B cell (primary cell): ENCODE data around the gene TSPAN1. TPM values are rescaled to one million over a fixed set of nuclear protein-coding genes. Genes with fewer than 3 reads are reported as not detected.

Experiments
- ATAC-seq: fragments of 200-7000 bp; cut with Tn5 transposase; one replicate; pipeline ENCODE4 v1.10.0; 2021; ENCODE audit warnings: low read depth, mild to moderate bottlenecking, moderate number of reproducible peaks, moderate library complexity
- CTCF ChIA-PET: fragments of 350-600 bp; sonication (Branson Sonifier 250); formaldehyde crosslinking; loops from one replicate; lab custom pipeline; 2021; ENCODE audit warnings: antibody characterized with exemption, inconsistent platforms; lab: Charles Lee
- POLR2A ChIA-PET: fragments of 350-600 bp; sonication (Branson Sonifier 250); formaldehyde crosslinking; loops from one replicate; lab custom pipeline; 2021; ENCODE audit warnings: antibody characterized with exemption; lab: Charles Lee
- DNase-seq: peaks from one replicate; pipeline ENCODE4 v3.0.0; 2013
- H2AFZ ChIP-seq: 2 replicates; pipeline ENCODE4 v1.6.1; 2012; ENCODE audit warnings: mild to moderate bottlenecking, low read depth, low read length; ENCODE audit not compliant: insufficient read depth, poor library complexity, severe bottlenecking
- H3K27ac ChIP-seq, 2 donors: 1 replicate in 1 of 2; 2 replicates in 1 of 2; pipeline ENCODE4 v1.5.1; 2012 to 2013; ENCODE audit warnings: low read length in 2 of 2, mild to moderate bottlenecking in 2 of 2, moderate library complexity in 1 of 2
- H3K27me3 ChIP-seq, 4 experiments: fragments of 200-600 bp in 1 of 4; sonication (generic) in 1 of 4; replicated peaks in 1 of 4; 1 replicate in 2 of 4; 2 replicates in 2 of 4; pipeline versions ENCODE4 v1.6.1 to v1.7.0; 2013 to 2016; ENCODE audit warnings: low read length in 3 of 4, mild to moderate bottlenecking in 2 of 4, mixed read lengths in 1 of 4, moderate library complexity in 1 of 4; ENCODE audit not compliant: insufficient read depth in 4 of 4, control insufficient read depth in 3 of 4; ENCODE audit errors: control extremely low read depth in 1 of 4
- H3K36me3 ChIP-seq, 2 experiments: replicated peaks in 1 of 2; 1 replicate in 1 of 2; 2 replicates in 1 of 2; pipeline versions ENCODE4 v1.6.1 to v1.7.1; 2013; ENCODE audit warnings: low read length in 1 of 2; ENCODE audit not compliant: insufficient read depth in 2 of 2, control insufficient read depth in 1 of 2; ENCODE audit errors: control extremely low read depth in 1 of 2, extremely low read depth in 1 of 2
- H3K4me1 ChIP-seq, 2 donors: fragments of 200-600 bp in 1 of 2; sonication (generic) in 1 of 2; 1 replicate in 1 of 2; 2 replicates in 1 of 2; pipeline versions ENCODE4 v1.5.1 to v1.6.1; 2013 to 2017; ENCODE audit warnings: low read length in 2 of 2; ENCODE audit not compliant: control insufficient read depth in 2 of 2, insufficient read depth in 2 of 2
- H3K4me2 ChIP-seq: replicated peaks from 2 replicates; pipeline ENCODE3; 2012; ENCODE audit warnings: mild to moderate bottlenecking, low read depth, low read length; ENCODE audit not compliant: poor library complexity, severe bottlenecking
- H3K4me3 ChIP-seq, 5 experiments: fragments of 200-600 bp in 1 of 5; sonication (generic) in 1 of 5; 1 replicate in 3 of 5; 2 replicates in 2 of 5; pipeline versions ENCODE4 v1.5.1 to v1.7.0; 2011 to 2016; ENCODE audit warnings: low read length in 4 of 5, mild to moderate bottlenecking in 4 of 5, low read depth in 2 of 5, control low read depth in 1 of 5, moderate library complexity in 1 of 5; ENCODE audit not compliant: insufficient read depth in 1 of 5; ENCODE audit errors: control extremely low read depth in 1 of 5, extremely low read depth in 1 of 5
- H3K79me2 ChIP-seq: fragments of 200-600 bp; sonication (generic); one replicate; pipeline ENCODE4 v1.6.0; 2016; ENCODE audit warnings: low read length; ENCODE audit not compliant: control insufficient read depth, insufficient read depth
- H3K9ac ChIP-seq: fragments of 200-600 bp; sonication (generic); 2 replicates; pipeline ENCODE4 v1.6.1; 2017; ENCODE audit warnings: mild to moderate bottlenecking, low read length, moderate library complexity
- H3K9me3 ChIP-seq, 3 donors: one replicate each; pipeline versions ENCODE4 v1.6.1 to v1.7.1; 2013; ENCODE audit warnings: low read length in 2 of 3; ENCODE audit not compliant: control insufficient read depth in 2 of 3, insufficient read depth in 1 of 3; ENCODE audit errors: control extremely low read depth in 1 of 3
- H4K20me1 ChIP-seq: 2 replicates; pipeline ENCODE4 v1.6.0; 2012; ENCODE audit warnings: mild to moderate bottlenecking, low read length; ENCODE audit not compliant: insufficient read depth, control insufficient read depth, poor library complexity, severe bottlenecking
- H3K27ac Mint-ChIP-seq: one replicate; pipeline ENCODE4 v1.8.0; 2021; ENCODE audit warnings: mixed read lengths
- H3K27me3 Mint-ChIP-seq: one replicate; pipeline ENCODE4 v1.8.0; 2021; ENCODE audit warnings: mixed read lengths
- H3K4me1 Mint-ChIP-seq: one replicate; pipeline ENCODE4 v1.8.0; 2021; ENCODE audit warnings: mixed read lengths
- H3K4me3 Mint-ChIP-seq: one replicate; pipeline ENCODE4 v1.8.0; 2021; ENCODE audit warnings: mixed read lengths
- H3K9me3 Mint-ChIP-seq: one replicate; pipeline ENCODE4 v1.8.0; 2022; ENCODE audit warnings: mixed read lengths; ENCODE audit not compliant: insufficient read depth
- EZH2 ChIP-seq: IDR thresholded peaks from 2 replicates; pipeline ENCODE4 v1.6.1; 2012; ENCODE audit warnings: borderline replicate concordance, low read depth, mild to moderate bottlenecking, moderate library complexity, low read length; ENCODE audit not compliant: insufficient read depth, poor library complexity, severe bottlenecking
- WGBS: methylation state at CpG from one replicate; pipeline ENCODE4 v1.1.5; 2013; ENCODE audit warnings: missing lambda C conversion rate; ENCODE audit not compliant: insufficient coverage; 5-methylcytosine and 5-hydroxymethylcytosine counted together
- intact Hi-C: fragments of 100-400 bp; cut with micrococcal nuclease; formaldehyde crosslinking; loops from one replicate; pipeline ENCODE4 v1.10.0; 2022
- polyA plus RNA-seq: library from polyadenylated mRNA; depleted of rRNA; stranded (reverse); fragments of >200 nt; gene quantifications from 2 replicates; pipeline ENCODE4 v1.2.3, GENCODE V29; 2012
- total RNA-seq, 2 donors: library from RNA; stranded (reverse); fragments of 120-200 nt in 1 of 2; gene quantifications; 1 replicate in 1 of 2; 2 replicates in 1 of 2; pipeline versions ENCODE4 v1.2.3 to v1.2.4, GENCODE V29; 2013 to 2022
- TF ChIP-seq, protein P1 (sequence below): fragments of 200-600 bp; IDR thresholded peaks from one replicate; pipeline ENCODE4 v1.8.0; 2022; ENCODE audit warnings: antibody characterized with exemption, mild to moderate bottlenecking

TSPAN1 gene
- total and polyA plus RNA-seq, 2 donors (not counting 1 experiment from before 2014, with no cell fraction given) = not detected

DNA sequence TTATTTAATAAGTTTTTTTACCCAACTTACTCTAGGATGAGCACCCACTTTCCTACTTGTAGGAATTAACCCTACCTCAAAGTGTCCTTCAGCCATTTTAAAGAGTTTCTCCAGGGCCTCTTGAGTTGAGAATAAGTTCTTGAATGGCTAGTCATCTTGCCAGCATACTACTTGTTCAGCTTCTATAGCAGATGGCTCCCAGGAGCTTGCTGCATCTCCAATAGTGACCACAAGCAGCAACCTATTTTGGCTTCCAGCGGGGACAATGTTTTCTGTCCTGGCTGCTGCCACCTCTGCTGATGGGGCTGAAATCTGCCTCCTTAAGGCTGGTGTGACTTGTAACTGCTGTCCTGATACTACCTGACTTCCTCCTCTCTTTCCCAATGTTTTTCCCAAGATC is 21.7 kb upstream of the TSPAN1 start:
- no peak overlapping the region for H3K4me3 Mint-ChIP-seq
- no peaks in the 10 kb centered on the region for H3K27me3 Mint-ChIP-seq
- H3K4me1 Mint-ChIP-seq = no peaks in the 10 kb centered on the region
- ChIA-PET CTCF (no interaction called here), POLR2A (no interaction called here)
- intact Hi-C loops = no loop called here
- Histone ChIP-seq H3K79me2 (no peaks in the 10 kb centered on the region), H3K27ac (no peak overlapping the region), H3K27me3 (no peaks in the 10 kb centered on the region), H3K36me3 (no peaks in the 10 kb centered on the region), H3K9ac (no peak overlapping the region), H3K4me1 (no peaks in the 10 kb centered on the region), H3K4me2 (no peak overlapping the region), H3K9me3 (peaks cover 0 to 3% (median 0%) of the 10 kb centered on the region in 3 donors), H4K20me1 (no peaks in the 10 kb centered on the region), H3K4me3 (no peak overlapping the region), H2AFZ (no peak overlapping the region)
- WGBS = 92% methylated on average over 1 of the region's 1 CpG
- H3K9me3 Mint-ChIP-seq = no peaks in the 10 kb centered on the region
- ATAC-seq (no peak), DNase-seq (no peak)
- no peak overlapping the region for H3K27ac Mint-ChIP-seq
- TF ChIP-seq, protein P1, sequence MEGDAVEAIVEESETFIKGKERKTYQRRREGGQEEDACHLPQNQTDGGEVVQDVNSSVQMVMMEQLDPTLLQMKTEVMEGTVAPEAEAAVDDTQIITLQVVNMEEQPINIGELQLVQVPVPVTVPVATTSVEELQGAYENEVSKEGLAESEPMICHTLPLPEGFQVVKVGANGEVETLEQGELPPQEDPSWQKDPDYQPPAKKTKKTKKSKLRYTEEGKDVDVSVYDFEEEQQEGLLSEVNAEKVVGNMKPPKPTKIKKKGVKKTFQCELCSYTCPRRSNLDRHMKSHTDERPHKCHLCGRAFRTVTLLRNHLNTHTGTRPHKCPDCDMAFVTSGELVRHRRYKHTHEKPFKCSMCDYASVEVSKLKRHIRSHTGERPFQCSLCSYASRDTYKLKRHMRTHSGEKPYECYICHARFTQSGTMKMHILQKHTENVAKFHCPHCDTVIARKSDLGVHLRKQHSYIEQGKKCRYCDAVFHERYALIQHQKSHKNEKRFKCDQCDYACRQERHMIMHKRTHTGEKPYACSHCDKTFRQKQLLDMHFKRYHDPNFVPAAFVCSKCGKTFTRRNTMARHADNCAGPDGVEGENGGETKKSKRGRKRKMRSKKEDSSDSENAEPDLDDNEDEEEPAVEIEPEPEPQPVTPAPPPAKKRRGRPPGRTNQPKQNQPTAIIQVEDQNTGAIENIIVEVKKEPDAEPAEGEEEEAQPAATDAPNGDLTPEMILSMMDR = no peak
- no peak for TF ChIP-seq EZH2

DNA sequence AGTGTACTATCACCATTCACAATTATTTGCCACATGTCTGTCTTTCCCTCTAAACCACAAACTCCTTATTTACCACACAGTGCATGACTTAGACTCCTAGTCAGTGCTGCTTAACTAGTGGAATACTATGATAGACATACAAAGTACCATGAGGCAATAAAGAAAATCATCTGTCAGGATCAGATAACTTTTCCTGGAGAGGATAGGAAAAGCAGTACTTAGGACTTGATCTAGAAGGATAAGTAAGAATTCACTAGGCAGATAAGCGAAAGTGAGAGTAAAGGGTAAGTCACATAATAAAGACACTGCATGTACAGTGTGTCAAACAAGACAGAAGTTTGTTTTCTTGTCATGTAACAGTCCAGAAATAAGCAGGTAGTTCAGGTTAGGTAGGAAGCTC is 21.2 kb upstream of the TSPAN1 start:
- Histone ChIP-seq H3K79me2 (no peaks in the 10 kb centered on the region), H2AFZ (no peak overlapping the region), H3K4me3 (no peak overlapping the region), H3K4me1 (no peaks in the 10 kb centered on the region), H3K9me3 (peaks cover 0 to 3% (median 0%) of the 10 kb centered on the region in 3 donors), H3K27me3 (no peaks in the 10 kb centered on the region), H4K20me1 (no peaks in the 10 kb centered on the region), H3K36me3 (no peaks in the 10 kb centered on the region), H3K4me2 (no peak overlapping the region), H3K9ac (no peak overlapping the region), H3K27ac (no peak overlapping the region)
- no peaks in the 10 kb centered on the region for H3K4me1 Mint-ChIP-seq
- H3K4me3 Mint-ChIP-seq = no peak overlapping the region
- 100% methylated on average over 1 of the region's 1 CpG for WGBS
- intact Hi-C loops = no loop called here
- no peaks in the 10 kb centered on the region for H3K9me3 Mint-ChIP-seq
- CTCF ChIA-PET = no interaction called here
- H3K27ac Mint-ChIP-seq = no peak overlapping the region
- ATAC-seq (no peak), DNase-seq (no peak)
- no peaks in the 10 kb centered on the region for H3K27me3 Mint-ChIP-seq
- no peak for TF ChIP-seq EZH2
- TF ChIP-seq, protein P1 = no peak
- POLR2A ChIA-PET = no interaction called here
